ENCODE results near the gene LUZP2.

GRCh38 chr11:24560324-24560723 lies 63.5 kb downstream of the LUZP2 start:
- TF ChIP-seq CTCF (IDR thresholded peaks at IDR 0.05): no peak
- no peak for TF ChIP-seq POLR2A (IDR thresholded peaks at IDR 0.05)
